ENCODE measurements around the gene EFNA2.
A peak's percentile ranks its signal among the peaks of the same experiment; 100 is the strongest.

- TF ChIP-seq CTCF (IDR thresholded peaks at IDR 0.05) (peak; percentile 93 to 100 (median 99)), POLR2A (IDR thresholded peaks at IDR 0.05) (no peak)
Observed at GRCh38 chr19:1266916-1267476, 18.7 kb upstream of the EFNA2 start.

All from esophagus squamous epithelium (tissue), 4 donors.